Endodermal cell (in vitro differentiated cells): Measurements from ENCODE around the gene OR6Q1. TPM values are rescaled to one million over a fixed set of nuclear protein-coding genes. Genes with fewer than 3 reads are reported as not detected.

ENCODE experiments used
- DNase-seq: peaks from one replicate; pipeline ENCODE4 v3.0.0-alpha.2; 2017
- H3K27ac ChIP-seq: 2 replicates; pipeline ENCODE4 v1.5.1; 2013; ENCODE audit warnings: mild to moderate bottlenecking, low read depth, low read length, moderate library complexity
- H3K27me3 ChIP-seq: 2 replicates; pipeline ENCODE4 v1.6.1; 2013; ENCODE audit warnings: mild to moderate bottlenecking, low read length, moderate library complexity; ENCODE audit not compliant: insufficient read depth, control insufficient read depth, poor library complexity, severe bottlenecking
- H3K36me3 ChIP-seq: 2 replicates; pipeline ENCODE4 v1.7.0; 2013; ENCODE audit warnings: mild to moderate bottlenecking, low read length, moderate library complexity; ENCODE audit not compliant: control insufficient read depth, insufficient read depth
- H3K4me1 ChIP-seq: one replicate; pipeline ENCODE4 v1.7.0; 2013; ENCODE audit warnings: low read length; ENCODE audit not compliant: control insufficient read depth, insufficient read depth
- H3K4me3 ChIP-seq: 2 replicates; pipeline ENCODE4 v1.5.1; 2013; ENCODE audit warnings: mild to moderate bottlenecking, low read length, moderate library complexity
- H3K9ac ChIP-seq: 2 replicates; pipeline ENCODE4 v1.6.1; 2013; ENCODE audit warnings: mild to moderate bottlenecking, low read length, moderate library complexity; ENCODE audit not compliant: poor library complexity, severe bottlenecking; ENCODE audit errors: extremely low read depth
- H3K9me3 ChIP-seq: 2 replicates; pipeline ENCODE4 v1.6.1; 2013; ENCODE audit warnings: mild to moderate bottlenecking, low read length, moderate library complexity; ENCODE audit not compliant: control insufficient read depth
- H3K27ac Mint-ChIP-seq: 2 replicates; pipeline ENCODE4 v1.8.0; 2020; ENCODE audit warnings: mixed read lengths
- H3K27me3 Mint-ChIP-seq: 2 replicates; pipeline ENCODE4 v1.8.0; 2021; ENCODE audit warnings: mild to moderate bottlenecking, mixed read lengths; ENCODE audit not compliant: insufficient read depth
- H3K36me3 Mint-ChIP-seq: 2 replicates; pipeline ENCODE4 v1.8.0; 2020; ENCODE audit warnings: low read depth, mixed read lengths
- H3K4me1 Mint-ChIP-seq: 2 replicates; pipeline ENCODE4 v1.8.0; 2020; ENCODE audit warnings: mixed read lengths
- H3K4me3 Mint-ChIP-seq: 2 replicates; pipeline ENCODE4 v1.8.0; 2020; ENCODE audit warnings: mild to moderate bottlenecking, moderate library complexity, mixed read lengths
- H3K9me3 Mint-ChIP-seq: 2 replicates; pipeline ENCODE4 v1.8.0; 2020; ENCODE audit warnings: mild to moderate bottlenecking, mixed read lengths
- WGBS, 2 experiments: methylation state at CpG; one replicate each; pipeline versions ENCODE4 v1.1.5 to v1.1.7; 2013; ENCODE audit warnings: missing lambda C conversion rate in 2 of 2, mixed read lengths in 1 of 2; ENCODE audit not compliant: insufficient coverage in 1 of 2, insufficient read length in 1 of 2; 5-methylcytosine and 5-hydroxymethylcytosine counted together
- total RNA-seq, 2 donors: library from RNA; stranded (reverse); fragmentation: NEBNext Ultra II Directional in 1 of 2; extraction: Animal tissue kit (Norgen Biotek cat#: 25700) in 1 of 2; gene quantifications; 2 replicates in 1 of 2; 3 replicates in 1 of 2; pipeline ENCODE4 v1.2.1, GENCODE V29; 2021
- TF ChIP-seq, protein P1 (sequence below): fragments of 200-600 bp; sonication (generic); conservative IDR thresholded peaks from 2 replicates; pipeline ENCODE4 v1.5.0; 2021; ENCODE audit warnings: antibody characterized with exemption, mild to moderate bottlenecking

The OR6Q1 gene
- total RNA-seq, 2 donors from 2014 or later = not detected

DNA sequence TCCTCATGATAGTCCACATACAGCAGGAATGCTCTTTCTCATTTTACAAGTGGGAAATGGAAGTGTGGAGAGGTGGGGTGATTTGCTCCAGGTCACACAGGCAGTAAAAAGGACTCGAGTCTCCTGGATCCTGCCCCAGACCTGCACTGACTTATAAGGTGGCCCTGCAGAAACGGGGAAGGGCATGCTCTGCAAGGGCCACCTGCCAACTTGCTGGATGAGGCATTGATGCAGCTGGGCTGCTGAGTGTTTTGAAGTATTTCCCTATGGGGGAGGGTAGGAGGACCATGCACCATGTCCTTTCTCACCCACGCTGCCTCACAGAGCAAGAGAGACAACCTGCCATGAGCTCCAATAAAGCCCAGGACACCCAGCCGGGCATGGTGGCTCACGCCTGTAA lies 36.9 kb downstream of the OR6Q1 start:
- Histone ChIP-seq H3K27me3 (no peaks in the 10 kb centered on the region), H3K4me1 (peaks cover 1% of the 10 kb centered on the region), H3K9me3 (no peaks in the 10 kb centered on the region), H3K9ac (no peak overlapping the region), H3K4me3 (no peak overlapping the region), H3K27ac (no peak overlapping the region), H3K36me3 (no peaks in the 10 kb centered on the region)
- H3K36me3 Mint-ChIP-seq = no peaks in the 10 kb centered on the region
- 86 to 94% methylated on average over 3 to 5 of the region's 5 CpGs for WGBS, 2 experiments
- H3K9me3 Mint-ChIP-seq = no peaks in the 10 kb centered on the region
- no peak for DNase-seq
- no peak overlapping the region for H3K4me3 Mint-ChIP-seq
- no peak overlapping the region for H3K27ac Mint-ChIP-seq
- peaks cover 15% of the 10 kb centered on the region for H3K4me1 Mint-ChIP-seq
- H3K27me3 Mint-ChIP-seq = no peaks in the 10 kb centered on the region
- TF ChIP-seq, protein P1, sequence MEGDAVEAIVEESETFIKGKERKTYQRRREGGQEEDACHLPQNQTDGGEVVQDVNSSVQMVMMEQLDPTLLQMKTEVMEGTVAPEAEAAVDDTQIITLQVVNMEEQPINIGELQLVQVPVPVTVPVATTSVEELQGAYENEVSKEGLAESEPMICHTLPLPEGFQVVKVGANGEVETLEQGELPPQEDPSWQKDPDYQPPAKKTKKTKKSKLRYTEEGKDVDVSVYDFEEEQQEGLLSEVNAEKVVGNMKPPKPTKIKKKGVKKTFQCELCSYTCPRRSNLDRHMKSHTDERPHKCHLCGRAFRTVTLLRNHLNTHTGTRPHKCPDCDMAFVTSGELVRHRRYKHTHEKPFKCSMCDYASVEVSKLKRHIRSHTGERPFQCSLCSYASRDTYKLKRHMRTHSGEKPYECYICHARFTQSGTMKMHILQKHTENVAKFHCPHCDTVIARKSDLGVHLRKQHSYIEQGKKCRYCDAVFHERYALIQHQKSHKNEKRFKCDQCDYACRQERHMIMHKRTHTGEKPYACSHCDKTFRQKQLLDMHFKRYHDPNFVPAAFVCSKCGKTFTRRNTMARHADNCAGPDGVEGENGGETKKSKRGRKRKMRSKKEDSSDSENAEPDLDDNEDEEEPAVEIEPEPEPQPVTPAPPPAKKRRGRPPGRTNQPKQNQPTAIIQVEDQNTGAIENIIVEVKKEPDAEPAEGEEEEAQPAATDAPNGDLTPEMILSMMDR = no peak

DNA sequence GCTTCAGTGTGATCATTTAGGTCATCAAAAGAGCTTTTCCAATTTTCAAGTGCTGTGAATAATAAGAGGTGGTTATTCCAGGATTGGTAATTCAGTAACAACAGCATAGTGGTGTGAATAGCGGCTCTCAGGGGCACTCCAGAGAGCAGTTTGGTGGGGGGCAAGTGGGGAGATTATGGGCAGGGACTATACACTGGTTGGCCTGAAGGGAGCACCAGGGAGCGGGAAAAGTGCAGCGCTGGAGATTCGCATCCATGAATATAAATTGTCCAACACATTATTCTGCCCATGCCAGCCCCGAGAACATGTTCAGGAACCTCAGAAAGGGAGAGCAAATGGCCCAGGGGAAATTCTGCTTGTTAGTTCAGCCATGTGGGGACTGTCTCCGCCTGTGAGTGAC lies 37.9 kb downstream of the OR6Q1 start:
- TF ChIP-seq, protein P1 = peak; percentile 56
- Mint-ChIP-seq H3K27ac (no peak overlapping the region), H3K27me3 (no peaks in the 10 kb centered on the region), H3K4me1 (peaks cover 15% of the 10 kb centered on the region), H3K4me3 (no peak overlapping the region), H3K9me3 (no peaks in the 10 kb centered on the region), H3K36me3 (no peaks in the 10 kb centered on the region)
- no peak overlapping the region for H3K9ac ChIP-seq
- H3K4me3 ChIP-seq = no peak overlapping the region
- H3K36me3 ChIP-seq = no peaks in the 10 kb centered on the region
- no peak overlapping the region for H3K27ac ChIP-seq
- H3K27me3 ChIP-seq = no peaks in the 10 kb centered on the region
- WGBS, 2 experiments = 85 to 88% methylated on average over 6 of the region's 6 CpGs
- H3K9me3 ChIP-seq = no peaks in the 10 kb centered on the region
- no peaks in the 10 kb centered on the region for H3K4me1 ChIP-seq
- no peak for DNase-seq

DNA sequence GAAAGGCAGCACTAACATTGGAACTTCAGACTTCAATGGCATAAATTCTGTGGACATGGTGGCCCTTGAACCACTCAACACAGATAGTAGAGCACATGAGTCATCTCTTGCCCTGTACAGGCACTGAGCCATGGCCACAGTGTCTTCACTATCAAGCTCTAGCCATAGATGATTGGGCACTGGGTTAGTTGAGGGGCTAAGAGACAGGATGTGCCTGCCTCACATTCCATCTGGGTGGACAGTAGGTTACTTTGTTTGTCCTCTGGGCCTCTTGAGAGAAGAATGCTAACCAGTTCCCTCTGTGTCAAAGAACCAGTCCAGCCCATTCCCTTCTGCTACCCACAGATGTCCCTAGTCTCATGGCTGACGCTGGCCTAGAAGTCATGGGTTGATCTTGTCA lies 39.8 kb downstream of the OR6Q1 start:
- Histone ChIP-seq H3K36me3 (no peaks in the 10 kb centered on the region), H3K9me3 (no peaks in the 10 kb centered on the region), H3K4me1 (no peaks in the 10 kb centered on the region), H3K4me3 (no peak overlapping the region), H3K27me3 (no peaks in the 10 kb centered on the region), H3K27ac (no peak overlapping the region), H3K9ac (no peak overlapping the region)
- Mint-ChIP-seq H3K36me3 (no peaks in the 10 kb centered on the region), H3K4me1 (peaks cover 8% of the 10 kb centered on the region), H3K4me3 (no peak overlapping the region), H3K27me3 (no peaks in the 10 kb centered on the region), H3K9me3 (peaks cover 7% of the 10 kb centered on the region), H3K27ac (no peak overlapping the region)
- TF ChIP-seq, protein P1 = no peak
- WGBS, 2 experiments = 83% methylated on average over 1 of the region's 1 CpG; no CpG with 5 or more reads in 1 of the 2 experiments
- DNase-seq = no peak
